H1 (cell line): ENCODE data around the gene TBP. TPM values are rescaled to one million over a fixed set of nuclear protein-coding genes. Genes with fewer than 3 reads are reported as not detected.

Experiments
- CTCF ChIA-PET: fragments of 300-600 bp; sonication (Branson Sonifier 250); formaldehyde crosslinking; loops from one replicate; lab custom pipeline; 2021; ENCODE audit not compliant: partially characterized antibody; lab: Charles Lee
- POLR2A ChIA-PET: fragments of 300-600 bp; sonication (Branson Sonifier 250); formaldehyde crosslinking; loops from one replicate; lab custom pipeline; 2021; ENCODE audit warnings: inconsistent platforms; ENCODE audit not compliant: partially characterized antibody; lab: Charles Lee
- DNase-seq, 2 experiments: peaks; one replicate each; pipeline versions ENCODE4 v3.0.0 to v3.0.0-alpha.2; 2010 to 2022; ENCODE audit warnings: low spot score in 2 of 2, low read depth in 1 of 2, mixed read lengths in 1 of 2
- FAIRE-seq: peaks from 2 replicates; lab custom pipeline; 2011; peaks lifted over from hg19 to GRCh38; lab: Jason Lieb, UNC
- H2AFZ ChIP-seq: 2 replicates; pipeline ENCODE4 v1.8.1; 2012; ENCODE audit warnings: low read length, inconsistent platforms
- H2AK5ac ChIP-seq: 2 replicates; pipeline ENCODE4 v1.6.1; 2013; ENCODE audit warnings: low read depth, low read length
- H2BK120ac ChIP-seq: replicated peaks from 2 replicates; pipeline ENCODE3; 2013; ENCODE audit warnings: low read depth, low read length, inconsistent platforms
- H2BK12ac ChIP-seq: 2 replicates; pipeline ENCODE4 v1.6.1; 2013; ENCODE audit warnings: low read depth, low read length
- H2BK15ac ChIP-seq: 2 replicates; pipeline ENCODE4 v1.6.1; 2013; ENCODE audit warnings: low read length
- H2BK20ac ChIP-seq: 2 replicates; pipeline ENCODE4 v1.6.1; 2013; ENCODE audit warnings: low read length
- H2BK5ac ChIP-seq: 2 replicates; pipeline ENCODE4 v1.6.1; 2013; ENCODE audit warnings: low read depth, low read length
- H3K14ac ChIP-seq: 2 replicates; pipeline ENCODE4 v1.6.1; 2013; ENCODE audit warnings: inconsistent platforms; ENCODE audit not compliant: insufficient read length
- H3K18ac ChIP-seq: 2 replicates; pipeline ENCODE4 v1.6.1; 2013; ENCODE audit warnings: low read length; ENCODE audit errors: extremely low read depth
- H3K23ac ChIP-seq: 2 replicates; pipeline ENCODE4 v1.6.1; 2013; ENCODE audit warnings: inconsistent platforms; ENCODE audit not compliant: insufficient read length
- H3K23me2 ChIP-seq: 2 replicates; pipeline ENCODE4 v1.6.1; 2013; ENCODE audit warnings: low read depth, low read length
- H3K27ac ChIP-seq: 2 replicates; pipeline ENCODE4 v1.6.1; 2011; ENCODE audit warnings: low read depth, low read length, inconsistent platforms
- H3K27me3 ChIP-seq, 4 experiments: replicated peaks in 1 of 4; 1 replicate in 1 of 4; 2 replicates in 3 of 4; pipeline versions ENCODE4 v1.6.1 to v1.8.1; 2011 to 2013; ENCODE audit warnings: low read length in 3 of 4, mild to moderate bottlenecking in 3 of 4, inconsistent platforms in 2 of 4, mixed read lengths in 2 of 4, moderate library complexity in 1 of 4; ENCODE audit not compliant: control insufficient read depth in 3 of 4, insufficient read depth in 3 of 4; ENCODE audit errors: extremely low read depth in 1 of 4
- H3K36me3 ChIP-seq, 4 experiments: 2 replicates each; pipeline versions ENCODE4 v1.6.1 to v1.8.1; 2011 to 2013; ENCODE audit warnings: mild to moderate bottlenecking in 4 of 4, low read length in 3 of 4, moderate library complexity in 2 of 4, control low read depth in 1 of 4, inconsistent platforms in 1 of 4; ENCODE audit not compliant: insufficient read depth in 4 of 4, control insufficient read depth in 2 of 4
- H3K4ac ChIP-seq: replicated peaks from 2 replicates; pipeline ENCODE3; 2013; ENCODE audit warnings: low read length, low read depth, mixed read lengths, inconsistent platforms; ENCODE audit not compliant: insufficient read length
- H3K4me1 ChIP-seq, 4 experiments: replicated peaks in 1 of 4; 1 replicate in 1 of 4; 2 replicates in 3 of 4; pipeline versions ENCODE4 v1.6.1 to v1.8.1; 2011 to 2013; ENCODE audit warnings: low read length in 3 of 4, inconsistent platforms in 2 of 4, mixed read lengths in 1 of 4; ENCODE audit not compliant: insufficient read depth in 4 of 4, control insufficient read depth in 3 of 4
- H3K4me2 ChIP-seq, 2 experiments: 2 replicates each; pipeline versions ENCODE4 v1.6.1 to v1.8.1; 2011 to 2013; ENCODE audit warnings: low read depth in 2 of 2, low read length in 2 of 2, control low read depth in 1 of 2, inconsistent platforms in 1 of 2, mild to moderate bottlenecking in 1 of 2; ENCODE audit not compliant: insufficient read depth in 1 of 2
- H3K4me3 ChIP-seq, 4 experiments: fragments of 200-600, 300-600 bp in 1 of 4; sonication (generic), shearing (Covaris generic), sonication (Bioruptor Twin) in 1 of 4; 2 replicates each; pipeline versions ENCODE4 v1.5.1 to v1.8.1; 2011 to 2016; ENCODE audit warnings: low read length in 4 of 4, low read depth in 3 of 4, control low read depth in 2 of 4, inconsistent platforms in 2 of 4, mild to moderate bottlenecking in 2 of 4, mixed read lengths in 1 of 4, moderate library complexity in 1 of 4; ENCODE audit not compliant: insufficient read depth in 2 of 4; ENCODE audit errors: extremely low read depth in 1 of 4
- H3K56ac ChIP-seq: replicated peaks from 2 replicates; pipeline ENCODE3; 2013; ENCODE audit warnings: low read depth, mild to moderate bottlenecking, mixed read lengths, low read length, inconsistent platforms; ENCODE audit not compliant: insufficient read length
- H3K79me1 ChIP-seq: 2 replicates; pipeline ENCODE4 v1.6.1; 2013; ENCODE audit warnings: low read depth, low read length, control low read depth
- H3K79me2 ChIP-seq, 2 experiments: 2 replicates each; pipeline versions ENCODE4 v1.6.1 to v1.8.1; 2012 to 2013; ENCODE audit warnings: low read length in 2 of 2, mild to moderate bottlenecking in 2 of 2, inconsistent platforms in 1 of 2; ENCODE audit not compliant: insufficient read depth in 2 of 2, control insufficient read depth in 1 of 2
- H3K9ac ChIP-seq, 4 experiments: replicated peaks in 1 of 4; 1 replicate in 1 of 4; 2 replicates in 3 of 4; pipeline versions ENCODE4 v1.6.1 to v1.8.1; 2011 to 2013; ENCODE audit warnings: low read depth in 3 of 4, low read length in 3 of 4, control low read depth in 2 of 4, mild to moderate bottlenecking in 2 of 4, moderate library complexity in 2 of 4, inconsistent platforms in 1 of 4; ENCODE audit errors: extremely low read depth in 1 of 4
- H3K9me3 ChIP-seq, 2 experiments: 2 replicates each; pipeline versions ENCODE4 v1.6.1 to v1.8.1; 2012 to 2013; ENCODE audit warnings: mild to moderate bottlenecking in 2 of 2, moderate library complexity in 2 of 2, control low read depth in 1 of 2, inconsistent platforms in 1 of 2, low read depth in 1 of 2, low read length in 1 of 2, mixed read lengths in 1 of 2; ENCODE audit not compliant: insufficient read depth in 2 of 2
- H4K20me1 ChIP-seq, 2 experiments: replicated peaks in 1 of 2; 2 replicates each; pipeline versions ENCODE3 to v1.8.1; 2011 to 2013; ENCODE audit warnings: inconsistent platforms in 2 of 2, low read length in 2 of 2, mild to moderate bottlenecking in 1 of 2; ENCODE audit not compliant: insufficient read depth in 2 of 2, control insufficient read depth in 1 of 2
- H4K5ac ChIP-seq: 2 replicates; pipeline ENCODE4 v1.6.1; 2013; ENCODE audit warnings: low read length, low read depth, mixed read lengths, inconsistent platforms; ENCODE audit not compliant: insufficient read length
- H4K8ac ChIP-seq: 2 replicates; pipeline ENCODE4 v1.8.0; 2013; ENCODE audit warnings: mild to moderate bottlenecking, moderate library complexity, low read length, inconsistent platforms; ENCODE audit not compliant: insufficient read depth; ENCODE audit errors: extremely low read depth
- H4K91ac ChIP-seq: replicated peaks from 2 replicates; pipeline ENCODE3; 2013; ENCODE audit warnings: low read length, mixed read lengths, inconsistent platforms; ENCODE audit not compliant: insufficient read length
- BCL11A ChIP-seq, 2 experiments: IDR thresholded peaks; one replicate each; pipeline ENCODE4 v1.6.1; 2011; ENCODE audit warnings: low read depth in 2 of 2, low read length in 2 of 2, mild to moderate bottlenecking in 2 of 2
- CEBPB ChIP-seq: IDR thresholded peaks from 2 replicates; pipeline ENCODE4 v1.6.1; 2012; ENCODE audit warnings: low read depth, low read length
- CHD1 ChIP-seq: IDR thresholded peaks from 2 replicates; pipeline ENCODE4 v1.6.1; 2012; ENCODE audit warnings: low read depth, low read length, improper control_type of control experiment
- CHD2 ChIP-seq: IDR thresholded peaks from 2 replicates; pipeline ENCODE4 v1.6.1; 2012; ENCODE audit warnings: low read length, improper control_type of control experiment
- HDAC2 ChIP-seq, 2 experiments: fragments of 300-600 bp in 1 of 2; sonication (generic) in 1 of 2; IDR thresholded peaks; 2 replicates each; pipeline ENCODE4 v1.6.1; 2011 to 2012; ENCODE audit warnings: low read depth in 2 of 2, low read length in 2 of 2, mild to moderate bottlenecking in 2 of 2, moderate library complexity in 2 of 2, borderline replicate concordance in 1 of 2, inconsistent platforms in 1 of 2
- JUN ChIP-seq: IDR thresholded peaks from 2 replicates; pipeline ENCODE4 v1.6.1; 2011; ENCODE audit warnings: low read depth, mild to moderate bottlenecking, improper control_type of control experiment, low read length
- KDM4A ChIP-seq: IDR thresholded peaks from one replicate; pipeline ENCODE4 v1.7.1; 2012; ENCODE audit warnings: low read depth, mild to moderate bottlenecking, moderate library complexity, low read length, inconsistent platforms; ENCODE audit not compliant: severe bottlenecking
- KDM5A ChIP-seq: fragments of 200-600 bp; IDR thresholded peaks from 2 replicates; pipeline ENCODE4 v1.7.1; 2012; ENCODE audit warnings: mild to moderate bottlenecking, low read length, inconsistent platforms, mixed read lengths
- MAX ChIP-seq: IDR thresholded peaks from 2 replicates; pipeline ENCODE4 v1.6.1; 2012; ENCODE audit warnings: inconsistent platforms
- POLR2A ChIP-seq, 2 experiments: IDR thresholded peaks; 1 replicate in 1 of 2; 2 replicates in 1 of 2; pipeline ENCODE4 v1.6.1; 2011; ENCODE audit warnings: low read depth in 2 of 2, low read length in 2 of 2, mild to moderate bottlenecking in 2 of 2; ENCODE audit errors: control extremely low read depth in 1 of 2
- RNF2 ChIP-seq: fragments of 200-900, 300-1000 bp; sonication (generic); IDR thresholded peaks from 2 replicates; pipeline ENCODE4 v1.7.1; 2016; ENCODE audit warnings: borderline replicate concordance, low read depth, mild to moderate bottlenecking, antibody characterized with exemption, low read length; ENCODE audit not compliant: poor library complexity, severe bottlenecking; ENCODE audit errors: missing control alignments
- SIRT6 ChIP-seq: IDR thresholded peaks from one replicate; pipeline ENCODE4 v1.7.1; 2012; ENCODE audit warnings: low read length, inconsistent platforms
- SUZ12 ChIP-seq: fragments of 200-600 bp; sonication (generic); IDR thresholded peaks from 2 replicates; pipeline ENCODE4 v1.6.1; 2012; ENCODE audit warnings: mild to moderate bottlenecking, inconsistent platforms, low read length, moderate library complexity, mixed read lengths
- TAF1 ChIP-seq: IDR thresholded peaks from 2 replicates; pipeline ENCODE4 v1.6.1; 2011; ENCODE audit warnings: mild to moderate bottlenecking, low read depth, low read length
- WGBS, 2 experiments: shearing (Covaris generic) in 1 of 2; methylation state at CpG; one replicate each; pipeline versions ENCODE4 v1.1.6 to v1.1.7; 2013 to 2015; ENCODE audit warnings: low lambda C conversion rate in 2 of 2, mixed read lengths in 2 of 2, inconsistent platforms in 1 of 2, low coverage in 1 of 2, missing lambda C conversion rate in 1 of 2; ENCODE audit not compliant: insufficient replicate concordance in 2 of 2, insufficient coverage in 1 of 2, insufficient read length in 1 of 2; ENCODE audit errors: extremely low coverage in 1 of 2, missing lambda C conversion rate in 1 of 2; 5-methylcytosine and 5-hydroxymethylcytosine counted together
- polyA plus RNA-seq, 7 experiments: library from polyadenylated mRNA; depleted of rRNA in 3 of 7; stranded (reverse) in 5 of 7; unstranded in 2 of 7; fragments of >200 nt in 5 of 7; fragments of 200-250 nt in 2 of 7; gene quantifications; 1 replicate in 5 of 7; 2 replicates in 1 of 7; 4 replicates in 1 of 7; pipeline versions ENCODE4 v1.2.1 to v1.2.3, GENCODE V29; 2011 to 2013; ENCODE audit warnings: missing spikeins in 2 of 7, mixed read lengths in 2 of 7
- total RNA-seq: library from RNA; stranded (reverse); fragmentation: NEBNext Ultra II Directional; extraction: Animal tissue kit (Norgen Biotek cat#: 25700); gene quantifications from 2 replicates; pipeline ENCODE4 v1.2.1, GENCODE V29; 2021

Gene TBP
- total and polyA plus RNA-seq, 2 of the 8 experiments (the other 6 are each of a cell fraction or from before 2014, with no cell fraction given) = 17.2 to 20.9 TPM

DNA sequence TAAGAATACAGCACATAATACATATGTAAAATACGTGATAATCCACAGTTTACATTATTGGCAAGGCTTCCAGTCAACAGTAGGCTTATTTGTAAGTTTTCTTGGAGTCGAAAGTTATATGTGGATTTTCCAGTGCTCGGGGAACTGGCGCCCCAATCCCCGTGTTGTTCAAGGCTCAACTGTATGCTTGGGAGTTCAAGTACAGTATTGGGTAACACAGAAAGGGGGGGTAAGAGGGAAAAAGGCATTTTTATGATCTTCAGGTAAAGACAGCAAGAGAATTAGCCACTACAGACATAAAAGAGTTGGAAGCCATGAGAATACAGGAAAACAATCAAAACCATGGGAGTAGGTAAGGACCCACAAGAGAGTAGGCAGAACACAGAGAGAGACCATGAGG lies 17.5 kb upstream of the TBP start:
- H2BK15ac ChIP-seq = no peak overlapping the region
- no peak overlapping the region for H2AK5ac ChIP-seq
- no peak overlapping the region for H3K4me3 ChIP-seq
- H3K4me2 ChIP-seq = no peak overlapping the region
- H2BK20ac ChIP-seq = no peak overlapping the region
- H3K27ac ChIP-seq = no peak overlapping the region
- H2BK120ac ChIP-seq = no peak overlapping the region
- peaks cover 0 to 13% of the 10 kb centered on the region in 2 experiments; a peak in 1 of 4 replicates for H3K79me2 ChIP-seq
- H3K9ac ChIP-seq = no peak overlapping the region
- no peaks in the 10 kb centered on the region for H3K27me3 ChIP-seq
- no peak overlapping the region for H3K14ac ChIP-seq
- POLR2A ChIA-PET = interaction anchor here (1.0 to 1.1 kb wide), 2 partner anchors 17 to 746 kb away, joined by 3 read pairs; no protein-coding TSS in a partner anchor
- H4K5ac ChIP-seq = no peak overlapping the region
- H4K8ac ChIP-seq = no peak overlapping the region
- H3K36me3 ChIP-seq = peaks cover 24 to 76% (median 52%) of the 10 kb centered on the region in 4 experiments
- no peak overlapping the region for H3K23ac ChIP-seq
- CTCF ChIA-PET = no interaction called here
- no peaks in the 10 kb centered on the region for H3K23me2 ChIP-seq
- H3K4ac ChIP-seq = no peak overlapping the region
- 94% methylated on average over 5 of the region's 5 CpGs; no CpG with 5 or more reads in 1 of the 2 experiments for WGBS, 2 experiments
- FAIRE-seq (no peak), DNase-seq (no peak)
- no peak overlapping the region for H2BK5ac ChIP-seq
- no peaks in the 10 kb centered on the region for H3K4me1 ChIP-seq
- H2AFZ ChIP-seq = no peak overlapping the region
- no peak overlapping the region for H4K91ac ChIP-seq
- peaks cover 5 to 10% of the 10 kb centered on the region in 2 experiments for H4K20me1 ChIP-seq
- no peaks in the 10 kb centered on the region for H3K9me3 ChIP-seq
- H3K18ac ChIP-seq = no peak overlapping the region
- H2BK12ac ChIP-seq = no peak overlapping the region
- H3K56ac ChIP-seq = no peak overlapping the region
- no peaks in the 10 kb centered on the region; the same call in 1 of the 2 replicates for H3K79me1 ChIP-seq
- TF ChIP-seq CHD2 (no peak), MAX (no peak), JUN (no peak), CHD1 (no peak), HDAC2 (IDR thresholded peaks at IDR 0.05; ENCODE audit: borderline replicate concordance in 1 of 2, low read depth in 2 of 2, low read length in 2 of 2) (no peak), TAF1 (no peak), KDM4A (no peak), BCL11A (IDR thresholded peaks at IDR 0.05; ENCODE audit: low read depth in 2 of 2, low read length in 2 of 2) (no peak), POLR2A (IDR thresholded peaks at IDR 0.05; ENCODE audit: control extremely low read depth in 1 of 2, low read depth in 2 of 2, low read length in 2 of 2) (no peak), KDM5A (no peak), RNF2 (no peak), SUZ12 (no peak), CEBPB (no peak), SIRT6 (no peak)
